HepG2 (cell line): ENCODE measurements around the gene CAPN10. TPM values are rescaled to one million over a fixed set of nuclear protein-coding genes. Genes with fewer than 3 reads are reported as not detected.

Experiments used
- CENPT ChIP-seq: sonication (generic); formaldehyde crosslinking; IDR thresholded peaks from 2 replicates; pipeline ENCODE4 v1.8.0; 2022; ENCODE audit warnings: low read depth, mild to moderate bottlenecking, moderate library complexity, missing genetic modification reagents
- ELF1 ChIP-seq: sonication (generic); formaldehyde crosslinking; IDR thresholded peaks from 2 replicates; pipeline ENCODE4 v1.4.0; 2020; ENCODE audit warnings: missing genetic modification reagents
- MBNL3 ChIP-seq: fragments of 250-450 bp; sonication (Bioruptor Pico); conservative IDR thresholded peaks from 2 replicates; pipeline ENCODE4 v1.8.0; 2022; ENCODE audit warnings: mild to moderate bottlenecking, inconsistent platforms
- MIER2 ChIP-seq: IDR thresholded peaks from 2 replicates; pipeline ENCODE4 v1.6.1; 2016; ENCODE audit warnings: missing biosample characterization, missing genetic modification reagents
- NR0B2 ChIP-seq: sonication (generic); formaldehyde crosslinking; IDR thresholded peaks from 2 replicates; pipeline ENCODE4 v1.4.0; 2020; ENCODE audit warnings: mild to moderate bottlenecking, missing genetic modification reagents
- PAXIP1 ChIP-seq: sonication (generic); formaldehyde crosslinking; conservative IDR thresholded peaks from 2 replicates; pipeline ENCODE4 v1.4.0; 2020; ENCODE audit warnings: mild to moderate bottlenecking, missing genetic modification reagents, moderate library complexity
- RBFOX2 ChIP-seq: fragments of 200-400 bp; formaldehyde crosslinking; IDR thresholded peaks from 2 replicates; pipeline ENCODE4 v1.6.1; 2017; ENCODE audit warnings: low read depth, mild to moderate bottlenecking, low read length
- RBM22 ChIP-seq: fragments of 200-400 bp; formaldehyde crosslinking; optimal IDR thresholded peaks from 2 replicates; pipeline ENCODE3; 2017; ENCODE audit warnings: mild to moderate bottlenecking, low read length, moderate library complexity
- SMAD1 ChIP-seq: sonication (generic); formaldehyde crosslinking; IDR thresholded peaks from 2 replicates; pipeline ENCODE4 v1.4.0; 2020; ENCODE audit warnings: missing genetic modification reagents, low read depth, mild to moderate bottlenecking, borderline replicate concordance
- SRSF4 ChIP-seq: fragments of 200-400 bp; formaldehyde crosslinking; IDR thresholded peaks from one replicate; pipeline ENCODE4 v1.6.1; 2018; ENCODE audit warnings: mild to moderate bottlenecking, low read depth, low read length, moderate library complexity; ENCODE audit not compliant: poor library complexity, severe bottlenecking
- STAG1 ChIP-seq: sonication (generic); formaldehyde crosslinking; IDR thresholded peaks from 2 replicates; pipeline ENCODE4 v1.4.0; 2020; ENCODE audit warnings: missing genetic modification reagents
- ZNF10 ChIP-seq: sonication (generic); formaldehyde crosslinking; IDR thresholded peaks from 2 replicates; pipeline ENCODE4 v1.4.0; 2020; ENCODE audit warnings: mild to moderate bottlenecking, low read depth, missing genetic modification reagents, borderline replicate concordance
- ZNF263 ChIP-seq: sonication (generic); formaldehyde crosslinking; IDR thresholded peaks from 2 replicates; pipeline ENCODE4 v1.4.0; 2020; ENCODE audit warnings: missing genetic modification reagents
- ZNF44 ChIP-seq: sonication (generic); formaldehyde crosslinking; IDR thresholded peaks from 2 replicates; pipeline ENCODE4 v1.5.1; 2020; ENCODE audit warnings: mild to moderate bottlenecking, missing genetic modification reagents
- ZNF609 ChIP-seq: sonication (generic); formaldehyde crosslinking; IDR thresholded peaks from 2 replicates; pipeline ENCODE4 v1.4.0; 2020; ENCODE audit warnings: mild to moderate bottlenecking, missing genetic modification reagents, borderline replicate concordance
- ZNF616 ChIP-seq: sonication (generic); formaldehyde crosslinking; IDR thresholded peaks from 2 replicates; pipeline ENCODE4 v1.5.0; 2020; ENCODE audit warnings: low read depth, mild to moderate bottlenecking, missing genetic modification reagents
- polyA plus RNA-seq, 8 experiments: library from polyadenylated mRNA; depleted of rRNA in 3 of 8; stranded (reverse) in 7 of 8; unstranded in 1 of 8; fragments of >200 nt; fragmentation: Illumina TruSeq in 4 of 8; extraction: Trizol in 4 of 8; gene quantifications; 2 replicates each; pipeline versions ENCODE4 v1.2.1 to v1.2.3, GENCODE V29; 2011 to 2016; ENCODE audit warnings: low read depth in 4 of 8, missing spikeins in 1 of 8, mixed read lengths in 1 of 8; ENCODE audit not compliant: insufficient read depth in 1 of 8
- total RNA-seq, 5 experiments: library from RNA; depleted of rRNA; stranded (reverse); fragments of >200 nt; fragmentation: Illumina TruSeq; extraction: Trizol; gene quantifications; 2 replicates each; pipeline ENCODE4 v1.2.3, GENCODE V29; 2016; ENCODE audit warnings: low read depth in 1 of 5
- TF ChIP-seq, protein P1 (sequence below): sonication (generic); formaldehyde crosslinking; IDR thresholded peaks from 2 replicates; pipeline ENCODE4 v1.4.0; 2020; ENCODE audit warnings: missing genetic modification reagents
- TF ChIP-seq, protein P2 (sequence below): sonication (generic); formaldehyde crosslinking; IDR thresholded peaks from 2 replicates; pipeline ENCODE4 v1.5.1; 2020; ENCODE audit warnings: missing genetic modification reagents, mild to moderate bottlenecking, borderline replicate concordance

The CAPN10 gene
- total and polyA plus RNA-seq, 2 of the 13 experiments (the other 11 are each of a cell fraction or from before 2014, with no cell fraction given), result 27.6 to 32.4 TPM

- TF ChIP-seq PAXIP1 (peak; percentile 83), SRSF4 (no peak), MIER2 (CRISPR knock-in tag) (peak; percentile 90), CENPT (CRISPR knock-in tag) (no peak), ZNF609 (CRISPR knock-in tag) (no peak; the same call in 1 of the 2 replicates), ZNF616 (CRISPR knock-in tag) (0 out of 2 replicates have a peak, but pooled peaks have one; percentile 22), SMAD1 (CRISPR knock-in tag) (0 out of 2 replicates have a peak, but pooled peaks have one; percentile 13), ZNF10 (CRISPR knock-in tag) (no peak), RBFOX2 (no peak), STAG1 (CRISPR knock-in tag) (peak; percentile 72), ZNF44 (peak; percentile 85; the same call in 1 of the 2 replicates), RBM22 (no peak), MBNL3 (CRISPR knock-in tag) (no peak), ZNF263 (peak; percentile 54), ELF1 (peak; percentile 94), NR0B2 (CRISPR knock-in tag) (no peak)
- TF ChIP-seq, protein P1, sequence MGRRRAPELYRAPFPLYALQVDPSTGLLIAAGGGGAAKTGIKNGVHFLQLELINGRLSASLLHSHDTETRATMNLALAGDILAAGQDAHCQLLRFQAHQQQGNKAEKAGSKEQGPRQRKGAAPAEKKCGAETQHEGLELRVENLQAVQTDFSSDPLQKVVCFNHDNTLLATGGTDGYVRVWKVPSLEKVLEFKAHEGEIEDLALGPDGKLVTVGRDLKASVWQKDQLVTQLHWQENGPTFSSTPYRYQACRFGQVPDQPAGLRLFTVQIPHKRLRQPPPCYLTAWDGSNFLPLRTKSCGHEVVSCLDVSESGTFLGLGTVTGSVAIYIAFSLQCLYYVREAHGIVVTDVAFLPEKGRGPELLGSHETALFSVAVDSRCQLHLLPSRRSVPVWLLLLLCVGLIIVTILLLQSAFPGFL (CRISPR knock-in tag), result no peak
- TF ChIP-seq, protein P2, sequence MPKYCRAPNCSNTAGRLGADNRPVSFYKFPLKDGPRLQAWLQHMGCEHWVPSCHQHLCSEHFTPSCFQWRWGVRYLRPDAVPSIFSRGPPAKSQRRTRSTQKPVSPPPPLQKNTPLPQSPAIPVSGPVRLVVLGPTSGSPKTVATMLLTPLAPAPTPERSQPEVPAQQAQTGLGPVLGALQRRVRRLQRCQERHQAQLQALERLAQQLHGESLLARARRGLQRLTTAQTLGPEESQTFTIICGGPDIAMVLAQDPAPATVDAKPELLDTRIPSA (CRISPR knock-in tag), result 0 out of 2 replicates have a peak, but pooled peaks have one; percentile 63
Measured at GRCh38 chr2:240604291-240604938, 17.9 kb downstream of the CAPN10 start (continued).
